Neural cell (in vitro differentiated cells): ENCODE measurements around the gene LPIN3.

Experiments
- EP300 ChIP-seq: fragments of 450-650 bp; conservative IDR thresholded peaks from 2 replicates; pipeline ENCODE4 v1.6.1; 2014; ENCODE audit warnings: antibody characterized with exemption, mild to moderate bottlenecking, moderate library complexity; ENCODE audit not compliant: poor library complexity, severe bottlenecking
- EZH2 ChIP-seq: fragments of 200-600, 300-800 bp; shearing (Covaris generic), sonication (generic); IDR thresholded peaks from 2 replicates; pipeline ENCODE4 v1.6.1; 2014; ENCODE audit warnings: antibody characterized with exemption, low read length, borderline replicate concordance, mild to moderate bottlenecking; ENCODE audit not compliant: insufficient read depth, poor library complexity, severe bottlenecking
- MXI1 ChIP-seq: fragments of 450-650 bp; conservative IDR thresholded peaks from 2 replicates; pipeline ENCODE4 v1.6.1; 2014; ENCODE audit warnings: antibody characterized with exemption, mild to moderate bottlenecking; ENCODE audit not compliant: poor library complexity, severe bottlenecking
- POLR2AphosphoS5 ChIP-seq: IDR thresholded peaks from 2 replicates; pipeline ENCODE4 v1.6.1; 2012
- RAD21 ChIP-seq: fragments of 450-650 bp; conservative IDR thresholded peaks from 2 replicates; pipeline ENCODE4 v1.6.1; 2014; ENCODE audit warnings: antibody characterized with exemption, mild to moderate bottlenecking, moderate library complexity
- SMC3 ChIP-seq: fragments of 450-650 bp; conservative IDR thresholded peaks from 2 replicates; pipeline ENCODE4 v1.6.1; 2014; ENCODE audit warnings: antibody characterized with exemption, mild to moderate bottlenecking, moderate library complexity; ENCODE audit not compliant: poor library complexity
- TAF1 ChIP-seq: IDR thresholded peaks from 2 replicates; pipeline ENCODE4 v1.6.1; 2012; ENCODE audit warnings: low read depth
- TF ChIP-seq, protein P1 (sequence below): fragments of 450-650 bp; IDR thresholded peaks from 2 replicates; pipeline ENCODE4 v1.5.1; 2014; ENCODE audit warnings: antibody characterized with exemption, mild to moderate bottlenecking, moderate library complexity; ENCODE audit not compliant: poor library complexity, severe bottlenecking
- TF ChIP-seq, protein P2 (sequence below): IDR thresholded peaks from 2 replicates; pipeline ENCODE4 v1.6.1; 2012; ENCODE audit warnings: borderline replicate concordance

DNA sequence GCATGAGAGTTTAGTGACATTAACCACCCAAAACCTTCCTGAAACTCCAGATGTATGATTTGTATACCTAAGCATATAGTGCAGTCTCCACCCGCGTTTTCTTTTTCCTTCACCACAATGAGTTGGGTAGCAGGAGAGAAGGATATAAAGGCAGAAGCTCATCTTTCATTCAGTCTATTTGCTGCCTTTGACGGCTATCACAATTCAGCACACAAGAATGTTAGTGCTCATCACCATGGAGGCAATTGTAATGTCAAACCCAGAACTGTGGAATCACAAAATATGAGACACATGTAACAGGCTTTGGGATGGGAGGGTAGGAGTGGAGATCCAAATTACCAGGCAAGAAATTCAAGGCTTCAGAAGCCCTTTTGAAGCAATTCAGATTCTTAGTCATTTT, 40.7 kb upstream of the LPIN3 start:
- TF ChIP-seq, protein P1, sequence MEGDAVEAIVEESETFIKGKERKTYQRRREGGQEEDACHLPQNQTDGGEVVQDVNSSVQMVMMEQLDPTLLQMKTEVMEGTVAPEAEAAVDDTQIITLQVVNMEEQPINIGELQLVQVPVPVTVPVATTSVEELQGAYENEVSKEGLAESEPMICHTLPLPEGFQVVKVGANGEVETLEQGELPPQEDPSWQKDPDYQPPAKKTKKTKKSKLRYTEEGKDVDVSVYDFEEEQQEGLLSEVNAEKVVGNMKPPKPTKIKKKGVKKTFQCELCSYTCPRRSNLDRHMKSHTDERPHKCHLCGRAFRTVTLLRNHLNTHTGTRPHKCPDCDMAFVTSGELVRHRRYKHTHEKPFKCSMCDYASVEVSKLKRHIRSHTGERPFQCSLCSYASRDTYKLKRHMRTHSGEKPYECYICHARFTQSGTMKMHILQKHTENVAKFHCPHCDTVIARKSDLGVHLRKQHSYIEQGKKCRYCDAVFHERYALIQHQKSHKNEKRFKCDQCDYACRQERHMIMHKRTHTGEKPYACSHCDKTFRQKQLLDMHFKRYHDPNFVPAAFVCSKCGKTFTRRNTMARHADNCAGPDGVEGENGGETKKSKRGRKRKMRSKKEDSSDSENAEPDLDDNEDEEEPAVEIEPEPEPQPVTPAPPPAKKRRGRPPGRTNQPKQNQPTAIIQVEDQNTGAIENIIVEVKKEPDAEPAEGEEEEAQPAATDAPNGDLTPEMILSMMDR: no peak
- TF ChIP-seq EZH2: no peak
- peak; percentile 48 for TF ChIP-seq EP300
- TF ChIP-seq POLR2AphosphoS5: no peak
- TF ChIP-seq, protein P2, sequence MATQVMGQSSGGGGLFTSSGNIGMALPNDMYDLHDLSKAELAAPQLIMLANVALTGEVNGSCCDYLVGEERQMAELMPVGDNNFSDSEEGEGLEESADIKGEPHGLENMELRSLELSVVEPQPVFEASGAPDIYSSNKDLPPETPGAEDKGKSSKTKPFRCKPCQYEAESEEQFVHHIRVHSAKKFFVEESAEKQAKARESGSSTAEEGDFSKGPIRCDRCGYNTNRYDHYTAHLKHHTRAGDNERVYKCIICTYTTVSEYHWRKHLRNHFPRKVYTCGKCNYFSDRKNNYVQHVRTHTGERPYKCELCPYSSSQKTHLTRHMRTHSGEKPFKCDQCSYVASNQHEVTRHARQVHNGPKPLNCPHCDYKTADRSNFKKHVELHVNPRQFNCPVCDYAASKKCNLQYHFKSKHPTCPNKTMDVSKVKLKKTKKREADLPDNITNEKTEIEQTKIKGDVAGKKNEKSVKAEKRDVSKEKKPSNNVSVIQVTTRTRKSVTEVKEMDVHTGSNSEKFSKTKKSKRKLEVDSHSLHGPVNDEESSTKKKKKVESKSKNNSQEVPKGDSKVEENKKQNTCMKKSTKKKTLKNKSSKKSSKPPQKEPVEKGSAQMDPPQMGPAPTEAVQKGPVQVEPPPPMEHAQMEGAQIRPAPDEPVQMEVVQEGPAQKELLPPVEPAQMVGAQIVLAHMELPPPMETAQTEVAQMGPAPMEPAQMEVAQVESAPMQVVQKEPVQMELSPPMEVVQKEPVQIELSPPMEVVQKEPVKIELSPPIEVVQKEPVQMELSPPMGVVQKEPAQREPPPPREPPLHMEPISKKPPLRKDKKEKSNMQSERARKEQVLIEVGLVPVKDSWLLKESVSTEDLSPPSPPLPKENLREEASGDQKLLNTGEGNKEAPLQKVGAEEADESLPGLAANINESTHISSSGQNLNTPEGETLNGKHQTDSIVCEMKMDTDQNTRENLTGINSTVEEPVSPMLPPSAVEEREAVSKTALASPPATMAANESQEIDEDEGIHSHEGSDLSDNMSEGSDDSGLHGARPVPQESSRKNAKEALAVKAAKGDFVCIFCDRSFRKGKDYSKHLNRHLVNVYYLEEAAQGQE: no peak
- TF ChIP-seq MXI1: no peak
- no peak for TF ChIP-seq TAF1
- TF ChIP-seq SMC3: no peak
- TF ChIP-seq RAD21: no peak
